ENCODE measurements around the gene ZNF329. TPM values are rescaled to one million over a fixed set of nuclear protein-coding genes. Genes with fewer than 3 reads are reported as not detected.

Gene ZNF329
- total RNA-seq, 2 experiments from 2014 or later, result 7.0 to 7.9 TPM

GRCh38 chr19:58128041-58128685 lies 22.4 kb downstream of the ZNF329 start:
- ChIA-PET POLR2A (no interaction called here), CTCF (no interaction called here)

- CTCF ChIA-PET, result no interaction called here
Observed at GRCh38 chr19:58123354-58123753, 27.2 kb downstream of the ZNF329 start.

DNA sequence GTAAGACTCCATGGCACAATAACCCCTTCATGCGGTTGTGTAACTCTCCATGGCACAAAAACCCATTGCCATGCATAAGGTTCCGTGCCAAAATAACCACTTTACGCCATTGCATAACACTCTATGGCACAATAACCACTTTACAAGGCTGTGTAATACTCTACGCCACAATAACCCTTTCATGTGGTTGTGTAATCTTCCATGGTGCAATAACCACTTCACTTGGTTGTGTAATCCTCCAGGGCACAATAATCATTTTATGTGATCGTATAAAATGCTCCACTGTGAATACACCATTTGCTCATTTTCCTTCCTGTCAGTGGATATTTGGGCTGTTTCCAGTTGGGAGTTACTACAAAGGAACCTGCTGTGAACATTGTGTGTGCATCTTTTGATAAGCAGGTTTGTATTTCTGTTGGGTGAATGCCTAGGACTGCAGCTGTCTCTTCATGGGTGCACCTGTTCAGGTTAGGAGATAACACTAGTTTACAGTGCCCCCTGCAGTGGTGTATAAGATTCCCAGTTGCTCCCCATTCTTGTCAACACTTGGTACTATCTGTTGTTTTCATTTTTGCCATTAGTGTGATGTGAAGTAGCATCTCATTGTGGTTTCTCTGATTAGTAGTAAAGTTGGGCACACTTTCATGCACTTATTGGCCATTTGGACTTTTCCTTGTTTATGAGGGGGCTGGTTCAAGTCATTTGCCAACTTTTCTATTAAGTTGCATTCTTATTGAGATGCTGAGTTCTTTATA lies 31.4 kb downstream of the ZNF329 start:
- POLR2A ChIA-PET, result no interaction called here
- CTCF ChIA-PET, result no interaction called here

More at GRCh38 chr19:58123354-58123753, 27.2 kb downstream of the ZNF329 start:
- POLR2A ChIA-PET, result no interaction called here

- CTCF ChIA-PET, result no interaction called here
- POLR2A ChIA-PET, result no interaction called here
Observed at GRCh38 chr19:58117841-58118575, 32.6 kb downstream of the ZNF329 start.

DNA sequence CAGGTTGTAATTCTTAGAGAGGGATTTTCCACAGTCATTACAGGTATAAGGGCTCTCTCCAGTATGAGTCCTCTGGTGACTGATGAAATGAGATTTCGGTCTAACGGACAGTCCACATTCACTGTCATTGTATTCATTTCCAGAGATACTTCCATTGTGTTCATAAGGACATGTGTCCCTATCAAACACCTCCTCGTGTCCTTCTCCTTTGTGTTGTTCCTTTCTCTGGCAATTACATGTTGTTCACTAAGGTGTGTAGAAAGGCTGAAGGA lies 42.1 kb downstream of the ZNF329 start:
- POLR2A ChIA-PET, result no interaction called here
- CTCF ChIA-PET, result no interaction called here

DNA sequence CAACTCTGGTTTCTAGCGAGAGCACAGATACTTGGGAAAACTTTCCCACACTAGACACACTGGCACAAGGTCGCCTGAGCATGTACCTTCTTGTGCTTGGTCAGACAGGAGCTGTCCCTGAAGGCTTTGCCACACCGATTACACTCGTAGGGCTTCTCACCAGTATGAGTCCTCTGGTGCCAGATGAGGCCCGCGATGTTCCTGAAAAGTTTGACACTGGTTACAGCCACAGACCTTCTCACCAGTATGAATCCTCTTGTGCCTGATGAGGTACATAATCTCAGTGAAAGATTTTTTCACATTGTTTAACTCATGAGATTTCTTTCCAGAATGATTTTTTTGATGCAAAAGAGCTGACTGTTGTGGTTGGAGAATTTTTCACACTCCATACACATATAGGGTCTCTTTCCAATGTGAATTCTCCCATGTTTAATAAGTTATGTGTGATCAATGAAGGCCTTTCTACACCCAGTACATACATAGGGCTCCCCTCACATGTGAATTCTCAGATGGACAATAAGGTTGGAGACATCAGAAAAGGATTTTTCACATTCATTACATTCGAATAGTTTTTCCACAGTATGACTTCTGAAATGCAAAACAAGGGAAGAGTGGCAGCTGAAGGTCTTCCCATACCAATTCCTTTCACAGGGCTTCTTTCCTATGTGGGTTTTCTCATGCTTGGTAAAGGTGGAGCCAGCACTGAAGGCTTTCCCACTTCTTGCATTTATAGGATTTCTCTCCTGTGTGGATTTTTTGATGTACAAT lies 42.6 kb downstream of the ZNF329 start:
- CTCF ChIA-PET, result no interaction called here
- POLR2A ChIA-PET, result no interaction called here

DNA sequence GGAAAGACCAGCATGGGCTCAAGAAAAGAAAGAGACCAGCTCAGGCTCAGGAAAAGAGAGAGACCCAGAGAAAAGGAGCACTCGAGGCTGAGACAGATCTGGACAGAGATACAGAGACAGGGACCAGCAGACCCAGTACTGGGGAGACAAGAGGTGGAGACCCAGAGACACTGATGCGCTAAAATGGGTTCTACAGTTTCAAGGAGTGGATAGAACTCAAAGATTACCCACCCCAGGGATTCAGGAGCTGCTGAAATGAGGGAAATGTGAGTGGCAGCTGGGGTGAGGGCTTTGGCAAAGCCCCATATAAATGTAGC lies 51.9 kb downstream of the ZNF329 start:
- ChIA-PET CTCF (no interaction called here), POLR2A (no interaction called here)

GRCh38 chr19:58097781-58098681 lies 52.6 kb downstream of the ZNF329 start, which contains the start of gene ZSCAN18:
ZSCAN18 (minus strand) TSS chr19:58098231; CDS start chr19:58090267, 7,964 bp downstream.
- POLR2A ChIA-PET, result no interaction called here
- CTCF ChIA-PET, result no interaction called here

DNA sequence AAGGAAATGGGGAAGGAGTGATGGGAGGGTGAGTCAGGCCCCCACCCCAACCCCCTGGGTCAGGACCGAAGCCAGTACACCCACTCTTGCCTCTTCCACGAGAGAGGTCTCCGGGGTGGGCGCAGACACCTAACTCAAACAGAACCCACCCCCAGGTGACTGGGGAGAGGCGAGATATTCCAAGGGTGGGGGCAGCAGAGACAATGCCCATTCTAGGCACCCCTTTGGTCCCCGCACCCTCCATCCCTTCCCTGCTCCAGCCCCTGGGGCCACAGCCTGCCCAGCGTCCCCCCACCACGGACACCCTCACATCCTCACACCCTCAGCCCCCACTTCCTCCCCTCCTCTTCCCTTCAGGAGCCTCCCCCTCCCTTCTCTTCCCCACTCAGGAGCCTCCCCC lies 53.2 kb downstream of the ZNF329 start:
- POLR2A ChIA-PET, result no interaction called here

GRCh38 chr19:58096884-58097283 lies 53.7 kb downstream of the ZNF329 start:
- ChIA-PET CTCF (no interaction called here), POLR2A (interaction anchor here (0.9 kb wide), 1 partner anchor 58 kb away, joined by 3 read pairs; no protein-coding TSS in a partner anchor)

More for the DNA sequence above, 53.2 kb downstream of the ZNF329 start:
- CTCF ChIA-PET, result no interaction called here

- POLR2A ChIA-PET, result no interaction called here
- CTCF ChIA-PET, result no interaction called here
Observed at GRCh38 chr19:58095328-58095727, 55.3 kb downstream of the ZNF329 start.

GRCh38 chr19:58093071-58093470 lies 57.5 kb downstream of the ZNF329 start:
- POLR2A ChIA-PET, result interaction anchor here (0.6 kb wide), 1 partner anchor 343 kb away, joined by 3 read pairs; no protein-coding TSS in a partner anchor
- CTCF ChIA-PET, result no interaction called here

- CTCF ChIA-PET, result interaction anchor here (0.6 kb wide), 1 partner anchor 156 kb away, joined by 3 read pairs; no protein-coding TSS in a partner anchor
- POLR2A ChIA-PET, result no interaction called here
Observed at GRCh38 chr19:58091251-58091995, 59.2 kb downstream of the ZNF329 start.

DNA sequence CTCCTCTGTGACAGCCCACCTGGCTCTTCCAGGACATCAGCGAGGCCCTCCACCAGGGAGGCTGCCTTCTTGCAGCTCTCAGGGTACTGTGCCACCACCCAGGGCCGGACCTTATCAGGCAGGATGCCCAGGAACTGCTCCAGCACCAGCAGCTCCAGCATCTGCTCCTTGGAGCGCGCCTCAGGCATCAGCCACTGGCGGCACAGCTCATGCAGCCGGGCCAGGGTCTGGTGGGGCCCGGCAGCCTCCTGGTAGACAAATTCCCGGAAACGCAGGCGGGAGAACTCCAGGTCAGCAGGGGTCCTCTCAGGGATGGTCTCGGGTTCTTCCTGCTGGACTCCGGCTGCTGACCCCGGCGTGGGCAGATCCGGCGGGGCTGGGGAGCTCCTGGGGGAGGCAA lies 60.7 kb downstream of the ZNF329 start:
- CTCF ChIA-PET, result interaction anchor here (1.3 kb wide), 1 partner anchor 10 kb away, joined by 3 read pairs; no protein-coding TSS in a partner anchor
- POLR2A ChIA-PET, result no interaction called here

DNA sequence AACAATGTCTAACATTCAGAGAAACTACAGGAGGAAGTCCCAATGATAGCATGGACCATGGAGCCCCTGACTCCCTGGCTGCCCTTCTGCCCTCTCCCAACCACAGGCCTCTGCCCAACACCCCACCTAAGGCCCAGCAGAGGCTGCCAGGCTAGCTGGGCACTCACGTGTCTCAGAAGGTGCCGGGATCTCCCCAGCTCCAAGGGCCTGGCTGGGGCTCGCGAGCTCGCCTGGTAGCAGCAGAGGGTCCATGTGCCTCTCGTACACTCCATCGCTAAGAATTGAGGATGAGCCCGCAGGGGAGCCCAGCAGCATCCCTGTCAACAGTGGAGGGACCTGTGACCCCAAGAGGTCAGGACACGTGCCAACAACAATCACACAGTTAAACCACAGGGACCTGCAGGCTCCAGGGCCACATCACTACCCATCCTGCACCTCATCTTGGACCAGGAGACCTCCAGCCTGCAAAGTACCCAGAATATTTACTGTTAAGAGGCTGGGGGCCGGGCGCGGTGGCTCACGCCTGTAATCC lies 62.0 kb downstream of the ZNF329 start:
- ChIA-PET POLR2A (no interaction called here), CTCF (no interaction called here)

DNA sequence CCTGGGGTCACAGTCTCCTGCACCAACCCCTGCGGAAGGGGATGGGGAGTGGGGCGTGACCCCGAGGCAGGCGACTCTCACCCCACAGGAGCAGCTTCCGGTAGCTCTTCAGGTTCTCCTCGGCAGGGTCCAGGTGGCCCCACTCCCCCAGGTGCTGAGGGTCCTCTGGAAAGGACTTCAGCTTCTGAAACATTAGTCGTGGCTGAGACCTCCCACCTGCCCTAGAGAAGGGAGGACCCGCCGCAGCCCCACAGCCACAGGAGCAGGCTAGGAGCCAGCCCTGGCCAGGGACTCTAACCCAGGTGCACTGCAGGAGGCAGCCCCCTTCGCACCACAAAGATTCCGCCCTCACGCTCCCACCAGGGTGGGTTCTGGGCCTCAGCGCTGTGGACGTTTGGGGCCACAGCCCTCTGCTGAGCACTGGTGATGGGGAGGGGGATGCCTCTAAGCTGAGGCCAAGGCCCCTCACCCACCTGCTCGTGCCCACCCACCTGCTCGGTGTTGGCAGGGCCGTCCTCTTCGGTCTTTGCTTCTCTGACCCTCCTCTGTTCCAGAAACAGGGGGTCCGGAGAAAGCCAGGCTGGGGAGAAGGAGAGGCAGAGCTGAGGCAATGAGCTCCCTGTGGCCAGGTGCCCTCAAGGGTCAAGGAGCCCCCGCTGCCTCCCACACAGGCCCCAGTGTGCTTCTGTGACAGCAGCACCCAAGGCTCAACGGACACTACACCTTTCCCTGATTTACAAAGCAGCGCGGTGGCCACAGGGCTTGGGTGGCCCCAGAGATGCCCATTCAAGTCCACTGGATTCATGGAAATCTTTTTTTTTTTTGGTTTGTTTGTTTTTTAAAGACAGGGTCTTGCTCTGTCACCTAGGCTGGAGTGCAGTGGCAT lies 63.5 kb downstream of the ZNF329 start:
- POLR2A ChIA-PET, result no interaction called here
- CTCF ChIA-PET, result no interaction called here

DNA sequence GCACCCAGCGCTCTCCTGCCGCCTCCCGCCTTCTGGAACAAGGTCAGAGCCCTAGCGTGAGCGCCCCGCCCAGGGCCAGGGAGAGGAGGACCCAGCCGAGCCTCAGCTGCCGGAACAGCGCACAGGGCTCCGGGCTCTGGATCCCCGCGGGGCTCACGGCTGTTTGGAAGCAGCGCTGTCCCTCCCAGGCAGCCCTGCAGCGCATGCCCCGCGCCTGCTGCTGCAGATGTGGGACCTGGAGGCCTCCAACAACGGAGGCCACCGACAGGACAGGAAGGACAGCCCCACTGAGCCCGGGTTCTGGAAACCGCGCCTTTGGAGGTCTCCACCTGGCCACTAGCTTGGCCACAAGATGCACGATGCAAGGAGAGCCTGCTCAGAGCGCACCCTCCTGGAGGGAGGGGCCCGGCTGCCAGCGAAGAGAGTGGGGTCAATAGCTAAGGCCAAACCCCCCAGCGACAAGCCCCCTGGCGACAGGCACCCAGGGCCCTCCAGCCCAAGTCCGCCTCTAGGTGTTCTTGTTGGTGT lies 65.2 kb downstream of the ZNF329 start:
- ChIA-PET POLR2A (no interaction called here), CTCF (no interaction called here)

Data from activated CD8-positive, alpha-beta memory T cell treated with anti-CD3 and anti-CD28 coated beads for 36 hours (primary cell).